Coronary artery (tissue), 2 donors: Measurements from ENCODE around the gene MRGPRF.

Experiments
- DNase-seq: peaks from one replicate; pipeline ENCODE4 v3.0.0-alpha.2; 2017; ENCODE audit warnings: low spot score
- H3K27ac ChIP-seq, 2 donors: fragments of 200-600 bp; sonication (generic); one replicate each; pipeline ENCODE4 v1.5.1; 2016 to 2019
- H3K4me3 ChIP-seq: fragments of 200-600 bp; sonication (generic); 2 replicates; pipeline ENCODE4 v1.5.1; 2016; ENCODE audit warnings: mild to moderate bottlenecking, moderate library complexity
- CTCF ChIP-seq: fragments of 200-600 bp; sonication (generic); IDR thresholded peaks from one replicate; pipeline ENCODE4 v1.5.1; 2019; ENCODE audit warnings: antibody characterized with exemption

MRGPRF gene, protein sequence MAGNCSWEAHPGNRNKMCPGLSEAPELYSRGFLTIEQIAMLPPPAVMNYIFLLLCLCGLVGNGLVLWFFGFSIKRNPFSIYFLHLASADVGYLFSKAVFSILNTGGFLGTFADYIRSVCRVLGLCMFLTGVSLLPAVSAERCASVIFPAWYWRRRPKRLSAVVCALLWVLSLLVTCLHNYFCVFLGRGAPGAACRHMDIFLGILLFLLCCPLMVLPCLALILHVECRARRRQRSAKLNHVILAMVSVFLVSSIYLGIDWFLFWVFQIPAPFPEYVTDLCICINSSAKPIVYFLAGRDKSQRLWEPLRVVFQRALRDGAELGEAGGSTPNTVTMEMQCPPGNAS

GRCh38 chr11:69013009-69013951 is at the start of gene MRGPRF:
TSS of gene MRGPRF (minus strand) at chr11:69013246. CDS start at chr11:69009901, 3,345 bp downstream.
- Histone ChIP-seq H3K27ac (peak within 1 kb of the TSS; percentile 92 to 97), H3K4me3 (peak within 1 kb of the TSS; percentile 82)
- TF ChIP-seq CTCF = peak; percentile 43
- DNase-seq = peak; percentile 98

DNA sequence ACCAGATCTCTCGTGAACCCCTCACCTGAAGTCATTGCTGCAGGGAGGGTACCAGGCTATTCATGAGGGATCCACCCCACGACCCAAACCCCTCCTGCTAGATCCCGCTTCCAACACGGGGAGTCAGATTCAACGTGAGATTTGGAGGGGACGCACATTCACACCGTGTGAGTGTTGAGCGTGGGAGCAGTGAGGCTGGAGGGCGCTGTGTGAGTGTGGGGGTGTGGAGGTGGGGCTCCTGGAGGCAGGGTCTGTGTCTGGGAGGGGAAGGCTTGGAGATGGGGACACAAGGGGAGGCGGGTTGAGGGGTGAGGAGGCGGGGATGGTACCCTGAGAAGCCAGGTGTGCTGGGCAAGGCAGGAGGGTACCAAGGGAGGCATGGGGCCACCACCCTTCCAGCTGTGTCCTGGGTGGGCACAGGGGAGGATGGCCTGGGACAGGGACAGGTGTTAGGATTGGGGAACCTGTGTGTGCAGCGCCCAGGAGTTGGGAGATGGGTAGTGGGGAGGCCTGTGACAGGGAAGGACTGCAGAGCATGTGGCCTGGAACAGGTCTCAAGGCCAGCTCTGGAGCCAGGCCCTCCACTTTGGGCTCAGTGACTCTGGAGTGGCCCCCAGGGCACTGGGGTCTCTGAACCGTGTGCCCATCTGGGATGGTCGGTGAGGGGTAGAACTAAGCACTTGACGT is 49.3 kb upstream of the MRGPRF start:
- H3K27ac ChIP-seq = no peak overlapping the region
- TF ChIP-seq CTCF = no peak
- no peak for DNase-seq
- H3K4me3 ChIP-seq = no peak overlapping the region

DNA sequence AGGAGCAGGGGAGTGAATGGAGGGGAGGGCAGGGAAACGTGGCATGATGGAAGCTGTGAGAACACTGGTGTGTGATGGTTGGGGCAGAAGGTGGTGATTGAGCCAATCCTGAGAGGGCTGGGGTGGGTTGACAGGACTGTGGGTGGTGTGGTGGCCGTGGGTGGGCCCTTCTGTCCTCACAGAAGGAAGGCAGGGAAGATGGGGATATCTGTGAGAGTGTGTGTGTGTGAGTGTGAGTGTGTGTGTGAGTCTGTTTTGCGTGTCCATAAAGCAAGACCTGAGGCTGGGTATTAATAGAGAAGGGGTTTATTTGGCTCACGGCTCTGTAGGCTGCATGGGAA is 48.6 kb upstream of the MRGPRF start:
- no peak for TF ChIP-seq CTCF

DNA sequence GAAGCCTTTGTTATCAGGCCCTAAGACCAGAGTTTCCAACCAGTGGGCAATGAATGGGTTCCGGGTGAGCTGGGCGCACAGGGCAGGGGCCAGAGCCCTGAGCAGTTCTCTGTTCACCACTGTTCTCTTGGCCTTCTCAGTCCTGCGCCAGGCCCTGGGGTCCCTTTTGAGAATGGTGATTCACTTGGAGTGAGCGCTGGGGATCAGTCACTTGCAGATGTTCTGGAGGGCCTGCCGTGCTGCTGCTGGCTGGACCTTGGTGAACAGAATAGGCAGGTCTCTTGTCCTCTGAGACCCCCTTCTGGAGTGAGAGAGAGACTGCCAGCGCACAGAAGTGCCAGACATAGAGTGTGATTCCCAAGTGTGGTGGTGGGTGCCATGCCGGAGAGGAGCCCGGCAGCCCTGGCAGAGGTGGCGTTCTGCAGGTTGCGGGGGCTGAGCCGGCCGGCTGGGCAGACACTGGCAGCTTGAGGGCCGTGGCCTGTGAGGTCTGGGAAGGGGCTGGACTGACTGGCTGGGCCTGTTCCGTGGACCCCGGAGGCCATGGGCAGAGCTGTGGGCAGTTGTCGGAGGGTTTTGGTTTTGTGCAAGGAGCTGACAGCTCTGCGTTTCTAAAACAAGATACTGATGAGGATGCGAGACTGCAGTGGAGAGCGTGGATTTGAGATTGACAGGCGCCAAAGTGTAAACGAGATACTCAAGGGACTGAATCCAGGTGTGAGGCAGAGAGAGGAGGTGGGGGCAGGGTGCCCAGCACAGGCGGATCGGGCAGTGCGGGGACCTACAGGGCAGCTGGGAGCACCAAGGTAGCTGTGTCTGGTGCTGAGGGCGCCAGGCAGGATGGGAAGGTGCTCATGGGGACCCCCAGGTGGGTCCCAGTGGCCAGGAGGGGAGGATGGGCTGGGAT is 48.0 kb upstream of the MRGPRF start:
- no peak overlapping the region for H3K27ac ChIP-seq

More for the DNA sequence above, 48.6 kb upstream of the MRGPRF start:
- H3K27ac ChIP-seq = no peak overlapping the region
- no peak overlapping the region for H3K4me3 ChIP-seq
- no peak for DNase-seq

GRCh38 chr11:69059985-69060384 is 46.9 kb upstream of the MRGPRF start:
- no peak for DNase-seq
- TF ChIP-seq CTCF = no peak
- no peak overlapping the region for H3K27ac ChIP-seq
- H3K4me3 ChIP-seq = no peak overlapping the region

More for the DNA sequence above, 48.0 kb upstream of the MRGPRF start:
- DNase-seq = no peak
- H3K4me3 ChIP-seq = no peak overlapping the region
- no peak for TF ChIP-seq CTCF

DNA sequence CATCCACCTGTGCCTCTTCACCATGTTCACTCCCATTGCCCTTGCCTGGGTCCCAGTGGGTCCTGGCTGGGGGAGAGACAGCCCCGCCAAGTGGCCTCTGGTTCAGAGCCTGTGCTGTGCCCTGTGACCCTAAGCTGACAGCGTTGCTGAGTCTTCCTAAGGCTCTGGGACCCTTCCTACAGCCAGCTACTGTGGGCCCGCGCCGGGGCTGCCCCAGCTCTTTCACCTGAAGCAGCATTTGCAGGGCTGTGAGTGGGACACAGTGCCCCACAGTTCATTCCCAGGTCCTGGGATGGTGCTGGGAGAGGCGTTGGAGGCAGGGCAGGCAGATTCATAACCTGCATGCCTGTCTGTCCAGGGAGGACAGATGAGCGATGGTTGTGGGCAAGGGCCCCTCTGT is 46.4 kb upstream of the MRGPRF start:
- no peak for TF ChIP-seq CTCF
- Histone ChIP-seq H3K4me3 (no peak overlapping the region), H3K27ac (no peak overlapping the region)
- no peak for DNase-seq
